Stimulated activated CD4-positive, alpha-beta T cell treated with anti-CD3 and anti-CD28 coated beads, Interleukin-4, amount 100 ng/mL, for 4 hours (primary cell): Measurements from ENCODE around the gene TRMT2A.
"Not testable (repeated sequence)": the region's sequence is repeated elsewhere in the genome, so short reads cannot be mapped to it uniquely, and the experiment has no call there.

Experiments used
- DNase-seq, 2 experiments: peaks; one replicate each; pipeline ENCODE4 v3.0.0-alpha.2; 2020

TRMT2A gene

GRCh38 chr22:20116951-20117632 is at the start of gene TRMT2A:
TSS of gene TRMT2A (minus strand) at chr22:20117226. CDS start at chr22:20116906, 320 bp downstream.
- DNase-seq: peak; percentile 95 to 97

GRCh38 chr22:20166703-20167102 is 49.7 kb upstream of the TRMT2A start:
- no peak for DNase-seq

- no peak for DNase-seq
Observed at GRCh38 chr22:20165913-20166312, 48.9 kb upstream of the TRMT2A start.

DNA sequence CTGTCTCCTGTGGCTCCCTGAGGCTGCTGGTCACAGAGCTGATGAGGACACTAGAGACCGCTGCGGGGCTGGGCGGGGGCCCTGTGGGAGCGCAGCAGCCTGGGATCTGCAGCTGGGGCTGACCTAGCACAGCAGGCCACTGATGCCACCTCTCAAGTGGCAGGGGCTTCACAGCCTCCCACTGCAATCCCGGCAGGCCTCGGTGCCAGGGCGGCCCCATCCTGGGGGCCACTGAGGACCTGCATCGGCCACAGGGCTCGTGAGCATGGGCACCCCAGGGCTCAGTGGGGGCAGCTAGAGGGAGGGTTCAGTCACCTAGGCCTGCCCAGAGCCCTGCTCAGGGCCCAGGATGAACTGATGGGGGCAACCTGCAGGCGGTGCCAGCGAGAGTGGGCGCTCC is 48.4 kb upstream of the TRMT2A start:
- no peak for DNase-seq

DNA sequence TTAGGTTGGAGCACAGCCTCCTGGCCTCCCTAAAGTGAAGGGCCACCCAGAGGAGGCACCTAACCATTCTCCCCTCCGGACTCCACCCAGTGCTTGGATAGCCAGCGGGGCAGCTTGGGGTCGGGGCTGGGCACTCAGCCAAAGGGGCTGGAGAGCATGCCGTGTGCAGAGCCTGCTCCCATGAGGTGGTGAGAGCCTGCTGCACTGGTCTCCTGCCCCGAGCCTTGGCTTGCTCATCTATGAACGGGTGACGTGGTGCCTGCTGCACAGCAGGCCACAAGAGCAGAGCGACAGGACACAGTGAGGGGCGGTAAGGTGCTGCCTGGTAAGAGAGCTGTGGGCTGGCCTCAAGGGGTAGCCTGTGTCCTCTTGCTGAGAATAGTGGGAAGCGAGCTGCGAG is 47.8 kb upstream of the TRMT2A start:
- no peak for DNase-seq

DNA sequence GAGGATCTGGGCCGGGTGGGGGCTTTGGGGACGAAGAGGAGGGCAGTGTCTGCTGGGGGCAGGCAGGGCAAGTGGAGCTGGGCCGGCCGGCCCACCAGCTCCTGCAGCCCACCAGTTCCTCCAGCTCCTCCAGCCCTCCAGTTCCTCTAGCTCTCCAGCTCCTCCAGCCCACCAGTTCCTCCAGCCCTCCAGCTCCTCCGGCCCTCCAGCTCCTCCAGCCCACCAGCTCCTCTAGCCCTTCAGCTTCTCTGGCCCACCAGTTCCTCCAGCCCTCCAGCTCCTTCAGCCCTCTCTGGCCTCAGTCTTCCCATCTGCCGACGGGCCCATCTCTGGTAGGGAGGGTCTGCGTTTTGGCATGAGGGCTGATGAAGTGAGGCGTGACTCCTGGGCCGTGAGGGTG is 43.0 kb upstream of the TRMT2A start:
- no peak for DNase-seq

DNA sequence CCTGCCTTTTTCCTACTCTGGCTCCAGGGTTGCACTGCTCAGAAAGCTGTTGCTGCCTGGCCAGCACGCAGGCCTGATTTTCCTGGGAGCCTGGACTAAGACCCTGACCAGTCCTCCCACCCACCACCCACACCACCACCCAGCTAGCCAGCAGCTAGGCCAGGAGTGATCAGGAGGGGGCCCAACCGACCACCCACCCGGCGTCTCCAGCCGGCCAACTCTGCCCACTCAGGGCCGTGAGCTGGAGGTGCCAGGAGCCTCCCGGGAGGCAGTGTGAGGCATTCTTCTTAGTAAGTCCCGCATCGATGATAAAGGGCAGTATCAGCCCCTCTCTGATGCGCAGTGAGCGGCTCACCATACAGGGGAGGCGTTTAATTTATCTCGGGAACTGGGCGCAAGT is 42.5 kb upstream of the TRMT2A start:
- not testable (repeated sequence) for DNase-seq

- no peak for DNase-seq
Observed at GRCh38 chr22:20159076-20159475, 42.0 kb upstream of the TRMT2A start.

GRCh38 chr22:20158391-20159036 is 41.5 kb upstream of the TRMT2A start:
- DNase-seq: no peak

DNA sequence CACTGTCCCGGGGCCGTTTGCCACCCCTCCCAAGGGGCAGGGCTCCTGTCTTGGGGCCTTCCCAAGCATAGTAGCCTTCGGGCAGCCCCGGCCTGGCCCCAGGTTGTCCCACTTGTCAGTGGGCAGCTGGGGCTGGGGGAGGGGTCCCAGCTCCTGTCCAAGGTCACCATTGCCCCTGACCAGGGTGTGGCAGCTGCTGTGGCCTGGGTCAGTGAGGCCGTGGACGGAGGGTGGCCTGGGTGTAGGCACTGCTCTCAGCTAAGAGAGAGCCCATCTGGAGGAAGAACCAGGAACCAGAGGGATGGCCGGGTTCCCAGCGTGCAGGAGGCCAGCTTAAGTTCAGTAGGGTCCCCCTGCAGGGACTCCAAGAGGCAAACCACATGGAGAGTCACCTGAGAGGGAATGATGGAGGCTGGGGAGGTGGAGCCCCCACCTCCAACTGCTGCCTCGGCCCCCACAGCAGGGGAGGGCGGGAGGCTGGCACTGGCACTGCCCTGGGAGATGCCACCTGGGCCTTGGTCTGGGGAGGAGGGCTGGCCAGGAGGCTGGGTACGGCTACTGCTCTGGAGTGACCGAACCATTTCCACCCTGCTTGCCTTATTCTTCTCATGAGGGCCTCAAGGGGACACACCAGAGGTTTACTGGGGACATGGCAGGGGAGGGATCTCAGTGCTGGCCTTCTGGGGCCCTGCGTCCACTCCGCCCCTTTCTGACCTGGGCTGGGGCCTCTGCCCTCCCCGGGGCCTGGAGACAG is 40.6 kb upstream of the TRMT2A start:
- no peak for DNase-seq

DNA sequence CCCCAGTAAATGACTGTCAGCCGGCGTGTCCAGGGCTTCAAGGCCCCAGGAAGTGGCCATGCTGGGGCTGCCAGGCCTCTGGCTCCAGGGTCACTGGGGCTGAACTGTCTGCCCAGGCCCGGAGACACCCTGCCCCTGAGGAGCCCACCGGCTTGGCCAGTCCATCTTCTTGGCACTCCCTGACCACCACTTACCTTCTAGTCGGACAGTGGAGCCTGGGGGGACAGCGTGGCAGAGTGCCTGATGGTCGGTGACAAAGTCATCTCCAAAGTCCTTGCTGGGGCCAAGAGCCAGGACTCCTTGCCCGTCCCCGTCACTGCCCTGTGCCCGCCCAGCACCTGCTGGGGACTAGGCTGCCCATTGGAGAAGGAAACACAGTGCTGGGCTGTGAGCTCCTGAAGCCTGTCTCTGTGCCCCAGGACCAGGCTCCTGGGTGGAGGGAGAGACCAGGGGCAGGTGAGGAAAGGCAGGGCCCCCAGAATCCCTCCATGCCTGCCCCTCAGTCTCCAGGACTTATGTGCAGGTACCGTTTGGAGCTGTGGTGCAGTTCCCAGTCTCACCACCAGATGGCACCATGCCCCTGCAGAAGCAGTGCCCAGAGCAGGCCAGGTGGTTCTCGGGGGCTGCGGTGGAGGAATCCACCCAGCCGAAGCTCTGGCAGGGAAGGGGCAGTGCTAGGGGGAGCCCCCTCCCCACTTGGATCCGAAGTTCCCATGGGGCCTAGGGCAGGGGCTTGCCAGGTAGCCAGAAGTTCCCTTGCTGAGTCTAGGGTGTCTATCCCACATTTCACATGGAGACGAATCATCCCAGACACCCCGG is 39.8 kb upstream of the TRMT2A start:
- peak; percentile 80 to 91 for DNase-seq

GRCh38 chr22:20156042-20156389 is 39.0 kb upstream of the TRMT2A start:
- DNase-seq: no peak

GRCh38 chr22:20155330-20156041 is 38.5 kb upstream of the TRMT2A start:
- DNase-seq: no peak

GRCh38 chr22:20154602-20155187 is 37.7 kb upstream of the TRMT2A start:
- DNase-seq: no peak

GRCh38 chr22:20153945-20154344 is 36.9 kb upstream of the TRMT2A start:
- DNase-seq: no peak

DNA sequence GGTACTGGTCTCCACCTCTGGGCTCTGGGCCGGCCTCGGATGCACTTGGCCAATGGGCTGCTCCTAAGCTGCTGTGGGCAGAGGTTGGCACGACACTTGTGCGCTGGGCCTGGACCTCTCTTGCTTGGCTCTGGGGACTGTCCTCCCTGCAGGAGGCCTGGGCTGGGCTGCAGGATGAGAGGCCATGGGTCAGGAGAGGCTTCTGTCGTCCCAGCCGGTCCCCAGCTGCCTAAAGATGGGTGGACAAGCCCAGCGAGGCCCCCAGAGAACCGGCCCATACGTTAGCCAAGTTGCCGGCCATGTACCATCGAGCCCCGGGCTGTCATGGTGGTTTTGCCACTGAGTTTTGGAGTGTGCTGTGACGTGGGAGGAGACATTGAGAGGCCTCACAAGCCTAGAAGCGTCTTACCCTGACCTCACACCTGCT is 35.5 kb upstream of the TRMT2A start:
- no peak for DNase-seq

GRCh38 chr22:20151276-20151588 is 34.2 kb upstream of the TRMT2A start:
- DNase-seq: no peak

GRCh38 chr22:20150381-20151275 is 33.6 kb upstream of the TRMT2A start, which contains the start of gene CCDC188:
TSS of gene CCDC188 (minus strand) at chr22:20151055. CDS start at chr22:20150986, 69 bp downstream.
- no peak for DNase-seq

DNA sequence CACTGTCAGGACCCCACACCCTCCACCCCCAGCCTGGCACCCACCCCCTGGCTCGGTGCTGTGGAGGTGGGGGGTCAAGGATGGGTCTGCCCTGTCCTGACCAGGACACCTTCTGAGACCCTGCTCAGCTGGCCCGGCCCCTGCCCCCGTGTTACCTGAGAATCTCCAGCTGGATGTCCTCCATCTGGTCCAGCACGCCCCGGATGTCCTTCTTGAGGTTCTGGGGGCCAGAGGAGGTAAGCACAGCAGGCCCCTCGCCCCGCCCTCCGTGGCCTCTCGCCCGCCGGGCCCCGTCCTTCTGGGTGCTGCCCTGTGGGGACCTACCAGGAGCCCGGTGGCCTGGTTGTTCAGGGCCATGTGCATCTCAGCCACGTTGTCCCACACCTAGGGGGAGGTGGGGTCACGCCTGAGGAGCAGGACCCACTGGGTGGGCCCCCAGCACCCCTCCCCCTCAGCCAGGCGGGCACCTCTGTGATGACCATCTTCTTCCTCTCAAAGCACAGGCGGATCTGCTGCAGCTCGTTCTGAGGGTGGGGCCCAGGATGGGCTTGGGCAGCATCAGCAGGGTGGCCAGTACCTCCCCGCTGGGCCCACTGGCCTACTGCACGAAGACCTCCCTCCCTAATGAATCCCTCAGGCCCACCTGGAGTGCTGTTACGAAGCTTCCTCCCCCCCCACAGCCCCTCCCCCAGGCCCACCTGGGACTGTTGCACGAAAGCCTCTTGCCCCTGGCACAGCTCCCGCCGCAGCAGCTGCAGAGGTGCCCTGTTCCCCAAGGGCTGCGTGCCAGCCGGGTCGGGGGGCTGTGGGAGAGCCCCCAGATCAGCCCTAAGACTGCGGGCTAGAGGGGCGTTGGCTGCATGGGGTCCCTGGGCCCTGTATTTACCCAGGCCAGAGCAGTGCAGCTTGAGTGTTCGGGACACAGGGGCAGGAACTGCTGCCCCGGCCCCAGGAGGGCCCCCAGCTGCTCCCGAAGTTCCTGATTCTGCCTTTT is 32.5 kb upstream of the TRMT2A start:
- no peak for DNase-seq

GRCh38 chr22:20148414-20148813 is 31.4 kb upstream of the TRMT2A start:
- no peak for DNase-seq
